Iris pigment epithelial cell (primary cell): ENCODE measurements around the gene ABHD4.
A peak's percentile ranks its signal among the peaks of the same experiment; 100 is the strongest.
"Not testable (repeated sequence)": the region's sequence is repeated elsewhere in the genome, so short reads cannot be mapped to it uniquely, and the experiment has no call there.

ENCODE experiments used
- DNase-seq: peaks from one replicate; pipeline ENCODE4 v3.0.0-alpha.2; 2011; ENCODE audit warnings: low read depth

Gene ABHD4

DNA sequence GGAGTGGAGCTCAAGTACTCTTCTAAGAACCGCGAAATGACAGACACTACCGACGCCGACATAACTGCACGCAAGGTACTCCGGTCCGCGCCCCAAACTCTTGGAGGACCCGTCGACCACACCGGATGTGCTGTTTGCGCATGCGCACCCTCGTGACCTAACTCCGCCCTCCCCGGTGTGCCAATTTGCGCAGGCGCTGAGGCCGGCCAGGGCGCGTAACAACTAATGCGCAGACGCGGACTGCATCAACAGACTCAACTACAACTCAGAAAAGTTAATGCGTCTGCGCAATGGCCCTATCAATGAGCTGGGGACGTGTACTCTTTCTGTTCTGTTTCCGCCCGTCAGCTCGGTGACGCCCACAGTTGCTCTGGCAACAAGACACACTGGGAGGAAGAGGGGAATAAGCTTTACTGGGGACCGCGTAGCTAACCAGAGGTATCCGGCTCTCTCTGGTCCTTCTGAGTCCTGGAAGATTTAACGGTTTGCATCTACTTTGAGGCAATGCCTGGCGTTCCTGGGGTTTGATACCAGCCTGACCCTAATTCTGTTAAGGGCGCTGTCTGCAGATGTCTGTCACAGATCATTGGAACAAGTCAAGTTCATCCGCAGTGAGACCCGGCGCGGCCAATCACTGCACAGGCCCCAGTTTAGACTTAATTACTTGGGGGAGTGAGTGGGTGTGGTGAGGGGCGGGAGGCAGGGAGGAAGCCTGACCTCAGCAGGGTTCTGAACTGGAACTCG lies 8.8 kb upstream of the ABHD4 start, which contains the start of gene DAD1:
Gene DAD1 (minus strand): TSS at position 129 of the 744 bp plus-strand sequence. CDS start 67 bp downstream, at position 62.
- peak; percentile 100 for DNase-seq

DNA sequence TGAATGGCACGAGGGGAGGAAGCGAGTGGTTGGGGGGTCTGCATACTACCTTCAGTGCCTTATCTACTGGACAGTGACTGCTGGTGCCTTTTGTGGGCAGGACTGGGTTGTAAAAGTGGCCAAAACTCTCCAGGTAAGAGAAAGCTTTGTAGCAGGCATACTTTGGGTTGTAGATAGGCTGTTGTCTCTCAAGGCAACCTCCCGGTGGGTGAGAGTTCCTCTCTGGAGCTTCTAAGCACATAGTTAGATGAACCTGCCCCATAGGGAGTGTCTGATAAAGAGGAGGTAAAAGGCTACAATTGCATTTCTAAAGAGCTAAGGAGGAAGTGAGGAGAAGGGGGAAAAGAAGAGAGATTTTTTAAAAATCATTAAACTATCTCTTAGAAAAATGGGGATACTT lies 4.9 kb upstream of the ABHD4 start:
- no peak for DNase-seq

DNA sequence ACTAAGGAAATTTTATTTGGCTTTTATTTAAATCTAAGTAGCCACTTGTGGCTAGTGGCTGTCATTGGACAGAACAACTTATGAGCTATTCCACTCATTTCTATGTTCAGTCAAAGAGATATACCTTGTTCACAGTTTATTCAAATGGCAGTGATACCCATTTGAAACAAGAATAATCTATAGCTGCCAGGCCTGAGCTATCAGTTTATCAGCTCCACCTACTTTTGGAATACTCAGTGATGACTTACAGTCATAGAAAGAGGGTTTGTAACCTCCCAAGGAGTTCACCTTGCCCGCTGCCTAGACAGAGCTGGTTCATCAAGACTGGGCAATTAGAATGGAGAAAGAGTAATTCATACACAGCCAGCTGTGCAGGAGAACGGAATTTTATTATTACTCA lies 4.5 kb upstream of the ABHD4 start:
- no peak for DNase-seq

- DNase-seq = no peak
These were observed 3.9 kb upstream of the ABHD4 start for GRCh38 chr14:22594156-22594716.

GRCh38 chr14:22596354-22596879 lies 1.7 kb upstream of the ABHD4 start:
- DNase-seq = no peak

DNA sequence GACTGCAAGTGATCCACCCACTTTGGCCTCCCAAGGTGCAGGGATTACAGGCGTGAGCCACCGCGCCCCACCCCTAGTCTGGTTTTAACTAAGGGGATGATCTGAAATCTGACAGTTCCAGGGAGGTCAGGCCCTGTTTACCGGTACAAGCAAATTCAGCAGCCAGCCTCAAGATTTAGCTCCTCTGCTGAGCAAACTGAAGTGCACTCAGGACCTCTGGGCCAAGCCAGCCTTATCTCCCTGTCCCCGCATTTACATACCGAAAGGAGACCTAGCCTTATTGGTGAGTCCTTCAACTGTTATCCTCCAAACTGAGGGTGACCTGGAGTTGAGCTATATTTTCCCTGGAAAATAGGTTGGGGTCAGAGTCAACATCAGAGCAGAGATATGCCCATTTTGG lies 835 bp upstream of the ABHD4 start:
- no peak for DNase-seq

DNA sequence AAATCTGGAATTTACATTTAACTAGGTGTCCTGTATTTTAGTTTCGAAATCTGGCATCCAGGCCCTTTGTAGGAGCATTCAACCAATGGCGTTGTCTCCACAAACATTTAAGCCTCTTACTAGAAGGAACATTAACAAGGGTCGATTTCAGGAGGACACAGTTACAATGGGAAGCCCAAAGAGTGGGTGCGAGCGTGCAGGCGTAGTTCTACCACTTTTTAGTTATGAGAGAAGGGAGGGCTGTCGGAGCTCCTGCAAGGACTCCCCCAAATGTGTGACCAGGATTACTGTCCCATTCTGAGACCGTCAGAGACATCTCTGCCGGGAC lies 365 bp upstream of the ABHD4 start:
- DNase-seq = no peak

DNA sequence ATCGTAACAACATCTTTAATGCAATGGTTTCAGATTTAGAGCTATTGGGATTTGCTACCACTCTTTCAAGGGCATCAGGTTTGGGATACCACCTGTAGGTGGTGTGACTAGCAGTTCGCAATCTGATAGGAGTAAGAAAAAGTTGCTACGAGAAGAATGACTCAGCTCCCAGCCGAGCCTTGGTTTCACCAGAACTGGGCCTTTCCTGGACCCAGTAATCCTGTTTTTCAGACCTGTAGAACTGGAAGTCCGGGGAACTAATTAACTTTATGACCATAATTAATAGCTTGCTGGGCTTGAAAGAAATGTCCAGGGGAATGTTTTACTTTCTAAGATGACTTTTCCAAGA lies 770 bp downstream of the ABHD4 start:
- DNase-seq = peak; percentile 75

GRCh38 chr14:22599349-22599748 lies 1.2 kb downstream of the ABHD4 start:
- DNase-seq = no peak

- no peak for DNase-seq
These were observed 1.9 kb downstream of the ABHD4 start for GRCh38 chr14:22600027-22600426.

- no peak for DNase-seq
These were observed 3.4 kb downstream of the ABHD4 start for GRCh38 chr14:22601456-22601855.

DNA sequence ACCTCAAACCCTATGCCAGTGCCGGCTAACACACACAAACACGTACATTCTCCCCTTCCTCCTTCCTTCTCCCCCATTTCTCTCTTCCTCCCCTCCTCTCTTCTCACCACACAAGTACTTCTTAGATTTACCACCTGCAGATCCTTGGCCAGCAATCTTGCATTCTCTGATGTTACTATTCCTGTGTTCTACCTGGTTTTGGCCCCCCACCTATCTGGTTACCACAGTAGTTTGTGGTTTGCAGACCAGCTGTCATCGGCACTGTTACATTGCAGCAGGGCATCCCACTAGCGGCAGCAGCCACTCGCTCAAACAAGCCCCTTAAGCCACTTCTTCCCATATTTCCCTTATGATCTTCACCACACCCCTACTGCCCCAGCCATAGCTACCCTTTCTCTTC lies 3.9 kb downstream of the ABHD4 start:
- DNase-seq = no peak

DNA sequence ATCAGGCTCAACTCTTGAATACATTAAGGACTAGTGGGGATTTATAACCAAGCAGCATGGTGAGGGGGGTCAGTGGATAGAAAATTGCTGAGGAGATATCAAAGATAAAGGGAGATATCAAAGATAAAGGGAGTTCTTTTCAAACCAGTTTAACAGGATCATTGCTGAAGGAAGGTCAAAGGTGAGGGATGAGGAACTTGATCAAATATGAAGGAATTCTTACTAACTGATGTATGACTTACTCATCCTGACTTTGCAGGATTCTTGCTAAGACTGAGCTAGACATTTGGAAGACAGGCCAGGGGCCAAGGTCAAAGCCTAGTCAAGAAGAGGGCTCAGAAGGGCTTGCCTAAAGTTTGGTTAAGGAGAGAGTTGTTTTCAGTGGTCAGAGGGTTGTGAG lies 4.8 kb downstream of the ABHD4 start:
- DNase-seq = peak; percentile 49

DNA sequence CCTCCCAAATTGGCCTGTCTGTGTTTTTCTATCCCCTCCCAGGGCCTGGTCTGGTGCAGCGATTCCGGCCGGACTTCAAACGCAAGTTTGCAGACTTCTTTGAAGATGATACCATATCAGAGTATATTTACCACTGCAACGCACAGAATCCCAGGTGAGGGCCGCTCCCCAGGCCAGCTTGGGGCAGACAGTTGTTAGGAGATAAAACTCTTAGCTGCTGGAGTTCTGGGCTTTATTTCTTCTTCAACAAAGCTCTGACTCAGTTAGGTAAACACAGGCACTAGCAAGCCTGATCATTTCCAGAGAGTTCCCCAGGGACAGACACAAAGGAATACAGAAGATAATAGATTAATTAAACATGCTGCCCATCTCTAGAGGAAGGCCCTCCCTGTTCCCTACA lies 8.3 kb downstream of the ABHD4 start:
- no peak for DNase-seq

GRCh38 chr14:22607291-22607690 lies 9.2 kb downstream of the ABHD4 start:
- DNase-seq = no peak

DNA sequence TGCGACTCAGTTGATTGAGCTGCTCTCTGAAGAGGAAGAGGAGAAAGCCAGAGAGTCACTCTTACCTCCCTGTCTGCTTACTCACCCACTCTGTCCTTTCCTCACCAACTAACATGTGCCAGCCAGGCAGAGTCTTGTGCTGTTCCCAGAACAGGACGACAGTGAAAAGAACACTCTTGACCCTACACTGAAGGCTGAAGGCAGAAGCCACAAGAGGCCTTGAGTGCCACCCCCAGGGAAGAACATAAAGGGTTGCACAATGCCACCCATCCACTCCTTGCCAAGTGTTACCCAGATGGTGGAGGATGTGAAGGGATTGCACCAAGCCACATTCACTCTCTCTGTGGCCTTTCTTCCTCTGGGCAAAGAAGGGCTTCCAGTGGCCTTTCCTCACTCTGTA lies 12.8 kb downstream of the ABHD4 start:
- DNase-seq = no peak

DNA sequence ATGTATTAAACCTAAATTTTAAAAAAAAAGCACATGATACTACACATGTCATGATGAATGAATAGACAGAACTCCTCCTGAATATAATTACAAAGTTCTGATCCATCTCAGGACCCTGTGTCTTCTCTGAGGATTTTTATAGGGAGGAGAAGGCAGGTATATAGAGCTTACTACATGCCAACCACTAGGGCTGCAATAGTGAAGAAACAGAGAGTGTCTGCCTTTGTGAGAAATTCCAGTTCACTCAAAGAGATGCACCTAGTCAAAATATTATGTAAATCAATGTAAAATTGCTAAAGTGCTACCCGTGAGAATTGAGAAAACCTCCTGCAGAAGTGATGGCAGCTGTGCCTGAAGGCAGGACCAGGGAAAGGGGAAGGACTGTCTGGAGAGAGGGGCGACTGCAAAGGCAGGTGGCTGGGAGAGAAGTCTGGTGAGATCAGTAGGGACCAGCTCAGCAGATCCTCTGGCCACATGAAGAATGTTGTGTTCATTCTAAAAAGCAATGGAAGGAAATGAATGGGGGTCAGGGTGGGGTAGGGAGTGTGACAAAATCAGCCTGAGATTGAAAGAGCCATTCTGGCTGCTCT lies 15.1 kb downstream of the ABHD4 start:
- no peak for DNase-seq

DNA sequence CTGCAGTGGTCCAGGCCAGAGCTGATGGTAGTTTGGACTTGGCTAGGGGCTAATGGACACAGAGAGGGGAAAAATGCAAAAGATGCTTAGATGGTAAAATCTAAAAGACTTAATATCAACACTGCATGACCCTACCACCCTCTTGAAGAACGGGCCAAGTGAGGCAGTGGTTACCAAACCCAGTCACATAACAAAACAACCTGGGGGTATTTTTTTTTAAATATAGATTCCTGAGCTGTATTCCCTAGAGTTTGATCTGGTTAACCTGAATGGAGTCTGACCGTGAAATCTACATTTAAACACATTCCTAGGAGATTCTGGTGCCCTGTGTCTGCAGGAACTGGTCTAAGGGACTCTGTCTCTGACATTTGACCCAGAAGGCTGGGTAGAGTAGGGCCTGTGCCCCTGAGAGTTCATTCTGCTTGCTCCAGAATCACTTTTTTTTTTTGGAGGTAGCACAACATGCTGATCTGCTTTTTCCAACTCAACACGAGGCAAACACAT lies 15.7 kb downstream of the ABHD4 start:
- peak; percentile 18 for DNase-seq

GRCh38 chr14:22614240-22614799 lies 16.2 kb downstream of the ABHD4 start:
- peak; percentile 97 for DNase-seq

- DNase-seq = not testable (repeated sequence)
These were observed 17.7 kb downstream of the ABHD4 start for GRCh38 chr14:22615765-22616164.

DNA sequence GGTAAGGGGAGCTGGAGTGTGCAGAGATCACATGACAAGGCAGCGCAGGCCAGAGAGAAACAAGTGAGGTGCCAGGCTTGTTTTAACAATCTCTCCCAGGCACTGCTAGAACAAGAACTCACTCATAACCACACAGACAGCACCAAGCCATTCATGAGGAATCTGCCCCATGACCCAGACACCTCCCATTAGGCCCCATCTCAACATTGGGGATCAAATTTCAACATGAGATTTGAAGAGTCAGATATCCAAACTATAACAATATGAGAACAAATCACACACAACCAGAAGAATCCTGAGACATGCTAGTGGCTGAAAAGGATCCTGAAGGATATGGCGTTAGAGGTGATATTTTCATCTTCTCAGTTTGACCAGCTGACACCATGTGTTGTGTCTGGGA lies 24.2 kb downstream of the ABHD4 start:
- peak; percentile 90 for DNase-seq

- DNase-seq = no peak
These were observed 24.9 kb downstream of the ABHD4 start for GRCh38 chr14:22623047-22623446.

GRCh38 chr14:22626590-22626989 lies 28.5 kb downstream of the ABHD4 start:
- DNase-seq = no peak
